GM10248 (cell line): ENCODE data around the gene PDE4D.
"Not testable (repeated sequence)": the region's sequence is repeated elsewhere in the genome, so short reads cannot be mapped to it uniquely, and the experiment has no call there.

ENCODE experiments used
- CTCF ChIA-PET: fragments of 300-600 bp; sonication (Branson Sonifier 250); formaldehyde crosslinking; extraction: SDS; loops from one replicate; lab custom pipeline; 2021; ENCODE audit warnings: antibody characterized with exemption; lab: Yijun Ruan, JAX
- POLR2A ChIA-PET: fragments of 350-650 bp; sonication (Branson Sonifier 250); formaldehyde crosslinking; extraction: SDS; loops from one replicate; lab custom pipeline; 2020; ENCODE audit warnings: antibody characterized with exemption; lab: Yijun Ruan, JAX
- DNase-seq: peaks from one replicate; pipeline ENCODE4 v3.0.0; 2012; ENCODE audit errors: extremely low spot score
- TF ChIP-seq, protein P1 (sequence below): IDR thresholded peaks from 2 replicates; pipeline ENCODE4 v1.5.1; 2012; ENCODE audit warnings: mild to moderate bottlenecking, low read depth; ENCODE audit errors: extremely low read depth, missing control alignments, control extremely low read depth

Gene PDE4D

DNA sequence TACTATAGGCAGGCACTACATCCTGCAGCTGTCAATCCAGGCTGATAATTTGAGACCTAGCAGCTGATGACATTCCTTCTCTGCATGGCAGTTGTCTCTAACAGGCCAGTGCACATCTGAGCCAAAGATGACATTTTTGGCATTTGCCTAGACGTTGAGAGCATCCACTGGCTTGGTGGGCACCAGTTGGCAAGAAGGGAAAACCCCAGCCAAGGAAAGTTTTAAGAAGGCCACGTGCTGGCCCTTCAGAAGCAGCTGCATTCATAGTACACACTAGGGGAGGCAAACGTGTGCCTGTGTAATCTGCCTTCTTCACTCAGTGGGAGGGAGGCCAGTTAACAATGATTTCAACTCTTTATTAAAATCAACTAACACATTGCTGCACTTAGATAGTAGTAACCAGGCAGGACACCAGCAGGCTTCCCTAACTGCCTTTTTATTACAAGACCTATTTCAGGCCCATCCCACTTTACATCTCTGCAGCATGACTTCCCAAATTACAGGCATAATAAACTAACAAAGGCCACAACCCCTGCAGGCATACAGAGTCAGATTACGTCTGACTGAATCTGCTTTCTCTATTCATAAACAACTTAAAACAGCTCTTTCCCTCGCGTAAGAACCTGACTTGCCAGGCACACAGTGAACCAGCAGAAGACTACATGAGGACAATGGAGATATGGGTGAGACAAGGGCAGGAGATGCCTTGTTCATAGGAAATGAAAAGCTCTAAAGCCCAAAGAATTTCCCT lies 576.3 kb downstream of the PDE4D start:
- no peak for DNase-seq
- CTCF ChIA-PET, result no interaction called here
- POLR2A ChIA-PET, result no interaction called here
- TF ChIP-seq, protein P1, sequence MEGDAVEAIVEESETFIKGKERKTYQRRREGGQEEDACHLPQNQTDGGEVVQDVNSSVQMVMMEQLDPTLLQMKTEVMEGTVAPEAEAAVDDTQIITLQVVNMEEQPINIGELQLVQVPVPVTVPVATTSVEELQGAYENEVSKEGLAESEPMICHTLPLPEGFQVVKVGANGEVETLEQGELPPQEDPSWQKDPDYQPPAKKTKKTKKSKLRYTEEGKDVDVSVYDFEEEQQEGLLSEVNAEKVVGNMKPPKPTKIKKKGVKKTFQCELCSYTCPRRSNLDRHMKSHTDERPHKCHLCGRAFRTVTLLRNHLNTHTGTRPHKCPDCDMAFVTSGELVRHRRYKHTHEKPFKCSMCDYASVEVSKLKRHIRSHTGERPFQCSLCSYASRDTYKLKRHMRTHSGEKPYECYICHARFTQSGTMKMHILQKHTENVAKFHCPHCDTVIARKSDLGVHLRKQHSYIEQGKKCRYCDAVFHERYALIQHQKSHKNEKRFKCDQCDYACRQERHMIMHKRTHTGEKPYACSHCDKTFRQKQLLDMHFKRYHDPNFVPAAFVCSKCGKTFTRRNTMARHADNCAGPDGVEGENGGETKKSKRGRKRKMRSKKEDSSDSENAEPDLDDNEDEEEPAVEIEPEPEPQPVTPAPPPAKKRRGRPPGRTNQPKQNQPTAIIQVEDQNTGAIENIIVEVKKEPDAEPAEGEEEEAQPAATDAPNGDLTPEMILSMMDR, result no peak

DNA sequence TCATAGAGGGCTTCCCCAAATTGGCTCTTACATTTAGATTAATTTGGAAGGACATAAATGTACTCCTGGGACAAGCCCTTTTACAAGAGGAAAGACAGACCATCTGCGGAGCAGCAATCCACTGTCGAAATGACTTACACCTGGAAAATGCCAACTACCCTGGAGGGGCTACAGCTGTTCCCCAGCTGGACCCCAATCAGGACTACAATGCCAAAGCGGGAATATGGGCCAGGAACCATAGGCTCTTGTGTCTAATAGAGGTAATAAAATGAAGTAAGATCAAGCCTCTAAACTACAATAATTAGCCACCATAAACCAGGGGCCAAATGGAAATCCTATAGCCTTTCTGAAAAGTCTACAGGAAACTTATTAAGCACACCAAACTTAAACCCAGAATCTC lies 581.3 kb downstream of the PDE4D start:
- TF ChIP-seq, protein P1, result no peak
- ChIA-PET POLR2A (no interaction called here), CTCF (interaction anchor here (1.5 kb wide), 1 partner anchor 14 kb away, joined by 3 read pairs; no protein-coding TSS in a partner anchor)
- no peak for DNase-seq

DNA sequence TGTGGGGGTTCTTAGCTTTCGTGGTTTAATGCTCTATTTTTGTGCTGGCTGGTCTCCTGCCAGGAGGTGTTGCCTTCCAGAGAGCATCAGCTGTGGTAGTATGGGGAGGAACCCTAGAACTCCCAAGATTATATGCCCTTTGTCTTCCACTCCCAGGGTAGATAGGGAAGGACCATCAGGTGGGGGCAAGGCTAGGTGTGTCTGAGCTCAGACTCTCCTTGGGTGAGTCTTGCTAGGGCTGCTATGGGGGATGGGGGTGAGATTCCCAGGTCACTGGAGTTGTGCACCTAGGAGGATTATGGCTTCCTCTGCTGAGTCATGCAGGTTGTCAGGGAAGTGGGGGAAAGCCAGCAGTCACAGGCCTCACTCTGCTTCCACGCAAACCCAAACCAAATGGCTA lies 584.8 kb downstream of the PDE4D start:
- DNase-seq, POLR2A ChIA-PET: not testable (repeated sequence)
- CTCF ChIA-PET, result interaction anchor here (0.7 to 1.5 kb wide), 2 partner anchors 17 to 42 kb away, joined by 3 to 5 read pairs; no protein-coding TSS in a partner anchor

DNA sequence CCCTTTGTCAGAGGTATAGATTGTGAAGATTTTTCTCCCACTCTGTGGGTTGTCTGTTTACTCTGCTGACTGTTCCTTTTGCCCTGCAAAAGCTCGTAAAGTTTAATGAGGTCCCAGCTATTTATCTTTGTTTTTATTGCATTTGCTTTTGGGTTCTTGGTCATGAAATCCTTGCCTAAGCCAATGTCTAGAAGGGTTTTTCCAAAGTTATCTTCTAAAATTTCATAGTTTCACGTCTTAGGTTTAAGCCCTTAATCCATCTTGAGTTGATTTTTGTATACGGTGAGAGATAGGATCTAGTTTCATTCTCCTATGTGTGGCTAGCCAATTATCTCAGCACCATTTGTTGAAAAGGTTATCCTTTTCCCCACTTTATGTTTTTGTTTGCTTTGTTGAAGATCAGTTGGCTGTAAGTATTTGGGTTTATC lies 590.2 kb downstream of the PDE4D start:
- CTCF ChIA-PET, POLR2A ChIA-PET, DNase-seq: not testable (repeated sequence)

DNA sequence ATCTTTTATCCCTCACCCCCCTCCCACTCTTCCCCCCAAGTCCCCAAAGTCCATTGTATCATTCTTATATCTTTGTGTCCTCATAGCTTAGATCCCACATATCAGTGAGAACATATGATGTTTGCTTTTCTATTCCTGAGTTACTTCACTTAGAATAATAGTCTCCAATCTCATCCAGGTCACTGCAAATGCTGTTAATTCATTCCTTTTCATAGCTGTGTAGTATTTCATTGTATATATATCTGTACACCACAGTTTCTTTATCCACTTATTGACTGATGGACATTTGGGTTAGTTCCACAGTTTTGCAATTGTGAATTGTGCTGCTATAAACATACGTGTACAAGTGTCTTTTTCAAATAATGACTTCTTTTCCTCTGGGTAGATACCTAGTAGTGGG lies 591.0 kb downstream of the PDE4D start:
- POLR2A ChIA-PET, DNase-seq, CTCF ChIA-PET: not testable (repeated sequence)

DNA sequence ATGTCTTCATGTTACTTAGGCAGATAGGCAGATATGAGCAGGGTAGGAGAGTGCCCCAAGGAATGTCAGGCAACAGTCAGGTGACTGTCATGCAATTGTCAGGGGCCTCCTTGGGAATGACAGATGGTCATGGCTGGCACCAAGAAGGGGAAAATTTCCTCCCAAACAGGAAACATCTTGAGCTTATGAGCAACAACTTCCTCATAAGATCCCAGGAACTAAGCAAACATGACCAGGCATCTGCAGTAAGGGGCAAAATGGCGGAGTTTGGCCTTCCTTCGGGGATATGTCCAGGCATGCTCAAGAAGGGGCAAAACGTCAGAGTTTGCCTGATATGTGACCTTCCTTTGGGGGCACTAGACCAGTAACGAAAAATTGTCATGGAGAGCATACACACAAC lies 591.8 kb downstream of the PDE4D start:
- DNase-seq, result no peak
- TF ChIP-seq, protein P1, result no peak
- CTCF ChIA-PET, result interaction anchor here (1.7 kb wide), 1 partner anchor 25 kb away, joined by 4 read pairs; no protein-coding TSS in a partner anchor
- POLR2A ChIA-PET, result no interaction called here

DNA sequence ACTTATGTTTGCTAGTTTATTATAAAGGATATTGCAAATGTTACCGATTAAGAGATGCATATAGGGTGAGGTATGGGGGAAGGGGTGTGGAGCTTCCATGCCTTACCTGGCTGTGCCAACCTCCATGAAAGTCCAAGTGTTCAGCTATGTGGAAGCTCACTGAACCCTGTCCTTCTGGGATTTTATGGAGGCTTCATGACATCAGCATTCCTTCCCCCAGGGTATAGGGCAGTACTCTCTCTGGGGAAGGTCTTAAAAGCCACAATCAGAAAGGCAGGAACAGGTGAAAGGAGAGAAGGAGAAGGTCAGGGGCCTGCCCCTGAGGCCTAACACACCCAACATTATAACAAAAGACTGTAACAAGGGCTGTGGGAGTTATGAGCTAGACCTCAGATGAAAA lies 592.6 kb downstream of the PDE4D start:
- TF ChIP-seq, protein P1, result no peak
- DNase-seq, result no peak
- ChIA-PET CTCF (interaction anchor here (1.0 to 1.7 kb wide), 2 partner anchors 14 to 26 kb away, joined by 3 to 4 read pairs; no protein-coding TSS in a partner anchor), POLR2A (no interaction called here)

DNA sequence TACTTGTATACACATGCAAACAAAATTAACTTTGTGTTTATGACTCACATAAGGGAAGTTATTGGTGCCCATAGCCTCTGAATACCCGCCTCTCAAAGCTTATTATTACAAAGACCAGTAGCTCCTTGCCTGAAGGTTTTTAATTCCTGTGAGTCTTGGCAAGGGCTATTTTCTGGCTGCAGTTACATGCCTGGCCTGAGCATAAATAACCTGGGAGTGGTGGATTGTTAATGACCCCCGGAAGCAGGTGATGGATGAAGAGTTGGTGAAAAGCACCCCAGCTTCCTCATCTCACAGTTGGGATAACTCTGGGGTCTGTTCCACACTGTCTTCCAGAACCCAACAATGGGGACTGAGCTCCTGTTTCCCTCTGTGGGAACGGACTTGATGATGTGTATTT lies 594.5 kb downstream of the PDE4D start:
- TF ChIP-seq, protein P1, result no peak
- CTCF ChIA-PET, result interaction anchor here (1.5 kb wide), 1 partner anchor 16 kb away, joined by 4 read pairs; no protein-coding TSS in a partner anchor
- POLR2A ChIA-PET, result no interaction called here
- no peak for DNase-seq
